GM18499 (cell line): ENCODE results near the gene ZNF467.

Experiments
- ATAC-seq: cut with Tn5 transposase; IDR thresholded peaks from one replicate; pipeline ENCODE4 v1.9.1; 2021; ENCODE audit warnings: moderate number of reproducible peaks; ENCODE audit not compliant: insufficient read depth, unreplicated experiment

The ZNF467 gene

GRCh38 chr7:149774237-149775175 is 1.1 kb upstream of the ZNF467 start:
- no peak for ATAC-seq

DNA sequence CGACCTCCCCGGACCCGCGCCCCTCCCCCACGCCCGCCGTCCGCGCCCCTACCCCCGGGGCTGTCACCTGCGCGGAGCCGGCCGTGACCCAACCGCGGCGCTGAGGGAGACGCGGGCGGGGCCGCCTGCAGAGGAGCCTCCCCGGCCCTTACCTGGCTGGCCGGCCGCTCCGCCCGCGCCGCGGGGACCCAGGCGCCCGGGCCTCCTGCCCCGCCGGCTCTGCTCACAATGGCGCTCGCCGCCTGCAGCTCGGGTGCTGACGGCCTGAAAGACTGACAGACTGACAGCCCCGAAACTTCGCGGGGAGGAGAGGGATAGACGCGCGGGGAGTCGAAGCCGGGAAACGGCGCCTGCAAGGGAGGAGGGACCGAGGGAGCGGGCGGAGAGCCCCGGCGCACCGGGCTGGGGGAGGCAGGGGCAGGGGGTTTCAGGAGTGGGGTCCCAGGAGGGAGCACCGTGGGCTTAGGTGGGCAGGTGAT is 393 bp downstream of the ZNF467 start:
- no peak for ATAC-seq

DNA sequence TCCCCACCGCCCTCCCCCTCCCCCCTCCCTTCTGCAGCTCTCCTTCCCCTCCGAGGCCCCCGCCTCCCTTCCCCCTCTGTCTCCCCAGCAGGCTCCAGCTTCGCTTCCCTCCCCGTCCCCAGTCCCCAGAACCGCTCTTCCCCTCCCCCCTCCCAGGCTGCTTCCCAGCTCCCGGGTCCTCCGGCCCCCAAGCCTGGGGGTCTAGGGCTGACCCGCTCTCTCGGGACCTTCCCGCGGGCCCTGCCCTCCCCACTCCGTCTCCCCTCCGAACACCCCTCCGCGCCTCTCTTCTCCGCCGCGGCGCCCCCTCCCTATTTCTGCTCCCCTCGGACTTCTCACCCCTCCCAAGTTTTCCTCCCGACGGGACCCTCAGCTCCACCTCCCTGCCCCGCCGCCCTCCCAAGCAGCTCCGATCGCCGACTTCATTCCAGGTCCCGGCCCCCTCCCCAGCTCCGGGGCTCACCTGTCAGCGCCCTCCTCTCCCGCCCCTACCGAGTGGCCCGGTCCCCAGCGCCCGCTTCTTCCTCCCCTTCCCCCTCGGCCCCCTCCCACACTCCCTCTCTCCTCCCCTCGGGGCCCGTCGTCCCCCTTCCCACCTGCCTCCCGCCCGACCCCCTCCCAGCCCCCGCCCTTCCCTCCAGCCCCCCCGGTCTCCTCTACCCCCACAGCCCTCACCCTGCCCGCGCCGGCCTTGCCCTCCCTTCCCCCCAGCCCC is 990 bp downstream of the ZNF467 start:
- no peak for ATAC-seq

GRCh38 chr7:149771720-149772240 is 1.6 kb downstream of the ZNF467 start:
- ATAC-seq: no peak

DNA sequence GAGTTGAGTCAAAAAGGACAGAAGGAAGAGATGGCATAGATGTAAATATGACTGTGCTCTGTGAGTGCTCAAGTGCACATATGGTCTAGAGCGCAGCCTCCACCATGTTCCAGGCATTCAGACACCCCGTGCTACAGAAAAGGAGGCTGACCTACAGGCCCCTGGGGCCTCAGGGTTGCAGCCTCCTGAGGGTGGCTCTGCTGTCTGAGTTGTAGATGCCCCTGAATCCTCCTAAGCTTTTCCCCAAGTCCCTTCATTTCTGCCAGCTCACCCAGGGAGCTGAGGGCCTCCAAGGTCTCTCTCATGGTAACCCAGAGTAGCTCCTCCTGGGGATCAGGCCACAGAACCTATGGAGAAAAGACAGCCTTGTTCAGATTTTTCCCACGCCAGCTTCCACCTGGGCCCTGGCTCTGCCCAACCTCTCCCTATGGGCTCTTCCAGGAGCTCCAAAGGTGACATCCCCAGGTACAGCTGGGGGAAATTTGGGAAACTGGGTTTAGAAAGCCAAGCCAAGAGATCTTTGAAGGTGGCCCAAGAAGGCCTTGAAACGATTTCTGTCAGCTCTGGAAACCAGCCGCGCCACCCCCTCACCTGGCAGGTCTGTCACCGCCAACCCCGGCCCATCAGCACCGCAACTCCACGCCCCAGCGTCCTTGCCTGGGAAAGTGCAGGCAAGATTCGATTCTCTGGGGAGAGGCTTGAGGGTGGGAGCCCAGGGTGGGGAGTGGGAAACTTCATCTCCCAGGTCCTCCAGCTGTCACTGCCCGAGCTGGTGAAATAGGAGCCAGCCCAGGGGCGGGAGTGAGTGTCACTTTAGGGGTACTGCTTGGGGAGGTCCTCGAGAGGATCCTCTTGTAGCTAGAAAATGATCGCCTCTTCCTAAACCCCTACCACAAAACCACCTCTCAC is 2.4 kb downstream of the ZNF467 start:
- ATAC-seq: no peak

DNA sequence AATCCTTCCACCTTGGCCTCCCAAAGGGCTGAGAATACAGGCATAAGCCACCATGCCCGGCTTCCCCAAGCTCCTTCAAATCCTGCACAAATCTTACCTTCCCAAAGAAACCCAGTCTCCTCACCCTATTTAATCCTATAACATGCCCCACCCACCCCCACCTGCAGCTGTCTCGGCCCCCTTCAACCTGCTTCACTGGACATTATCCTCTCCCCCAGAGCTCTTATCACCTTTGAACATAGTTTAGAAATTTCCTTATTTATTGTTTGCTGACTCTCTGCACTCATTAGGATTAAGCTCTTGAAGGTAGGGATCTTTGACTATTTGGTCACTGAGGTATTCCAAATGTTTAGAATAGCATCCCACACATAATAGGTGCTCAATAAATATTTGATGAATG is 3.5 kb downstream of the ZNF467 start:
- no peak for ATAC-seq

- ATAC-seq: no peak
Observed at GRCh38 chr7:149768931-149769330, 4.5 kb downstream of the ZNF467 start.

- no peak for ATAC-seq
Observed at GRCh38 chr7:149767068-149767467, 6.3 kb downstream of the ZNF467 start.

- no peak for ATAC-seq
Observed at GRCh38 chr7:149766135-149766675, 7.2 kb downstream of the ZNF467 start.

GRCh38 chr7:149765399-149766121 is 7.8 kb downstream of the ZNF467 start:
- no peak for ATAC-seq

DNA sequence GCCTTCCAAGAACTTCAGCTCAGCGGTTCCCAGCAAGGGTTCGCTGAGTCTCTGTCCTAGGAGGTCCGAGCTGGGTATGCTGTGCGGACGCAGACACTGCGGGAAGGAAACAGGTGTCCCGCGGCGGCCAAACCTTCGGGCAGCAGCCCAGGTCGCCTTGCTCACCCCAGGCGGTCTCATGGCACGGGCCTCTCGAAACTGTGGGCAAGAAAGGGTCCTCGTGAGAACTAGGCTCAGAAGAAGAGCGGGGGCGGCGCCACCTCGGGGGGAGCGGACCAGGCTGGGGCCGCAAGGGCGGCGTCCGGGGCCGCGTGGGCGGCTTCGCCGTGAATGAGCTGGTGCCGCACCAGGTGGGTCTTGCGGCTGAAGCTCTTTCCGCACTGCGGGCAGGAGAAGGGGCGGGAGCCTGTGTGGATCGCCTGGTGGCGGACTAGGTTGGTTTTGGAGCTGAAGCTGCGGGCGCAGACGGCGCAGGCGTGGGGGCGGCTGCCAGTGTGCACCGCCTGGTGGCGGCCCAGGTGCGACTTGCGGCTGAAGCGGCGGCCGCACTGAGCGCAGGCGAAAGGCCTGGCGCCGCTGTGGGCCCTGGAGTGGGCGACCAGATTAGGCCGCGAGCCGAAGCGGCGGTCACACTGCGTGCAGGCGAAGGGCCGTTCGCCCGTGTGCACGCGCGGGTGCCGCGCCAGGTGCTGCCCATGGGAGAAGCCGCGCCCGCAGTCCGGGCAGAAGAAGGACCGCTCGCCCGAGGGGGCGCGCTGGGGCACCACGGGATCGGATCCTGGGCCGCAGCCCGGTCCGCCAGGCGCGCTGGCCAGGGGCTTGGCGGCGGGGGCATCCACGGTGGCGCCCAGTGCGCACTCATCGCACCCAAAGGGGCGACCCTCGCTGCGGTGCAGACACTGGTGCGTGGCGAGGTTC is 8.6 kb downstream of the ZNF467 start:
- no peak for ATAC-seq

DNA sequence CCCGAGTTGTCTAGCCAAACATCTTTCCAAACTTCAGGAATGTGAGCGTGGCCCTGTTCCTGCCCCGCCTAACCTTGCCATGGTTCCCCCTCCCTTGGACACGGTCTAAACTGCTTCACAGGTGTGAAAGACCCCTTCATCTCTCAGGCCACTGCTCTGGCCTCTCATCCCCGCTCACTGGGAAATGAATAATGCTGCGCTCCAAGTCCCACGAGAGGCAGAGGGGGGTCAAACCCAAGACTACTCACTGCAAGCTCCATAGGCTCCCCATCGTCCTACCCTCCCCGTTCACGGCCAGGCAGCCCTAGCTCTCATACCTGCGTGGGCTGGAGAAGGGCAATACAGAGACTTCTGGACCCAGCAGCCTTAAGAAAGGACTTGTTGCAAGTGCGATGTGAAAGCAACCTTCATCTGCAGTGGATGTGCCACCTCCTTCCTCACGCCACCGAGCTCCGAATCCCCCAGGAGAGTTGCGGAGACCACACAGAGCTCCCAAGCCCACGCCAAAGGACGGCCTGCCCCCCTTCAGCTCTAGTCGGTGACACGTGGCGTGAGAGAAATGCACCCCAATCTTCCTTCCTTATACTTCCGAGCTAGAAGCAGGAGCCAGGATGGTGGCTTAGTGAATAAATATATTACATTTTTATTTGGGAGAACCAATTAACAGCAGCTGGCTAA is 9.7 kb downstream of the ZNF467 start:
- no peak for ATAC-seq

DNA sequence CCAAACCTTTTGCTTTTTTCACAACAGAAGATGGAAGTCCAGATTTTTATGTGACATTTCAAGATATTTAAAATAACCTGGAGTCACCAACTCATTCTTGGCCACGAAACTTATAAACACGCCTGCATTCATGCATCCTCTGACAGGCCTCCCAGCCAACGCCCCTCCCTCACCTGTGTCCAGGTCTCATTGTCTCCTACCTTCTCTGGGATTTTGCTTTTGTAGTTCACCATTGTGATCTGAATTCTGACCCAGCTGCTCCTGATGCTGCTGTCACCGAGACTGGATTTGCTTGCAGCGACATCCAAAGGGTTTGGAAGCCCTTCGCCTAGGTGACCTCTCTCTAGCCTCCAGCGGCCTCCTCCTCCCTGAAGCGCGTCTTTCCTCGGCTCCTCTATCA is 10.8 kb downstream of the ZNF467 start:
- no peak for ATAC-seq

- ATAC-seq: no peak
Observed at GRCh38 chr7:149762089-149762488, 11.3 kb downstream of the ZNF467 start.

DNA sequence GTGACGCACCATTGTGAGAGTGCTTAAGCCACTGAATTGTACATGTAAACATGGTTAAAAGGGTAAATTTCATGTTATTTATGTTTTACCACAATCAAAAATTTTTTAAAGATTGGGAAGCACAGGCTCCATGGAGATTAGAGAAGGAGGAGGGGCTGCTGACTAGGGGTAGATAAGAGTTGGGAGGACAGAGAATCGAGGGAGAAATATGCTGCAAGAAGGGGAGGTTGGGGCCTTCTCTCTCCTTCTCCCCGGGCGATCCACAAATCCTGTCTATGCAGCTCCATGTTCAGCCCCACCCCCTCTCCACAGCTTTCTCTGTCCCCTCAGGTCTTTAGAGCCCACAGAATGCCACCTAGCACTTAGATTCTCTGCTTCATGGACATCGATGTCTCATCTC is 12.1 kb downstream of the ZNF467 start:
- ATAC-seq: no peak

- no peak for ATAC-seq
Observed at GRCh38 chr7:149760538-149760937, 12.8 kb downstream of the ZNF467 start.

- ATAC-seq: no peak
Observed at GRCh38 chr7:149759093-149759860, 14.1 kb downstream of the ZNF467 start.
